GM21360 (cell line): ENCODE measurements around the gene KRTAP5-9.
"Not testable (repeated sequence)": the region's sequence is repeated elsewhere in the genome, so short reads cannot be mapped to it uniquely, and the experiment has no call there.

Source experiments
- ATAC-seq: cut with Tn5 transposase; IDR thresholded peaks from one replicate; pipeline ENCODE4 v1.9.1; 2021; ENCODE audit warnings: mild to moderate bottlenecking, moderate library complexity; ENCODE audit not compliant: unreplicated experiment

Gene KRTAP5-9

DNA sequence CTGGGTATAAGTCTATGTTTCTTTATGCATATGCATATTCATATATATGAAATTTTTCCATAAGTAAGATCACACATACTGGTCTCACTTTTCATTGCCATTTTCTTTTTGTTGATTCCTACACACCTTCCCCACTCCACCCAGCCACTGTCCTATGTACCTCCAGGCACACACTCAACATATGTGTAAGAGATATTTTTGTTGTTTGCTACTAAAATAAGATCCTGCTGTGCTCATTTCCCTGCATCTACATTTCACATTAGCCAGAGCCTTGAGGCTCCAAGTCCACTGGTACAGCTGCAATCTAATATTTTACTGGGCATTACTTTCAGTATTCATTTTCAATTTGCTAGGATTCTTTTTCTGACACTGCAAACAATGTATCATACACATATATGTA lies 9.0 kb downstream of the KRTAP5-9 start:
- no peak for ATAC-seq

DNA sequence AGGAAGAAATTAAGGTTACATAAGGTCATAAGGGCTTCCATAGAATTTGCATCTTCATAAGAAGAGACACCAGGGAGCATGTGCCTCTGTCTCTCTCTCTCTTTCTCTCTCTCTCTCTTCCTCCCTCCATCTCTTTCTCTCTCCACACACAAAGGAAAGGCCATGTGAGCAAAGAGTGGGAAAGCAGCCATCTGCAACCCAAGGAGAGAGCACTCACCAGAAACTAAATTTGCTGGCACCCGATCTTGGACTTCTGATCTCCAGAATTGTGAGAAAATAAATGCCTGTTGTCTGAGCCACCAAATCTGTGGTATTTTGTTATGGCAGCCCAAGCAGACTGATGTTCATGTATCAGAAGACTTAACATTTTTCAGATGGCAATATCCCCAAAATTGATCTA lies 10.8 kb downstream of the KRTAP5-9 start:
- ATAC-seq, result no peak

DNA sequence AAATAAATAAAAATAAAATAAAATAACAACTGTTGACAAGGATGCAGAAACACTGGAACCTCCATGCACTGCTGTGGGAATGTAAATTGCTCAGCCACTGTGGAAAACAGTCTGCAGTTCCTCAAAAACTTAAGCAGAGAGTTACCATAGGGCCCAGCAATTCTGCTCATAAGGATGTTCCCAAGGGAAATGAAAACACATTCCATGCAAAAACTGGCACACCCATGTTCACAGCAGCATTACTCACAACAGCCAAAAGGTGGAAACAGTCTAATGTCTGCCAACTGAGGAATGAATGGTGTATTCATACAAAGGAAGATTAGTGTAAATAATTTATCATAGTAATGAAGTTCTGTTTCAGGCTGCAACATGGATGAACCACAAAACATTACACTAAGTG lies 13.9 kb downstream of the KRTAP5-9 start:
- no peak for ATAC-seq

DNA sequence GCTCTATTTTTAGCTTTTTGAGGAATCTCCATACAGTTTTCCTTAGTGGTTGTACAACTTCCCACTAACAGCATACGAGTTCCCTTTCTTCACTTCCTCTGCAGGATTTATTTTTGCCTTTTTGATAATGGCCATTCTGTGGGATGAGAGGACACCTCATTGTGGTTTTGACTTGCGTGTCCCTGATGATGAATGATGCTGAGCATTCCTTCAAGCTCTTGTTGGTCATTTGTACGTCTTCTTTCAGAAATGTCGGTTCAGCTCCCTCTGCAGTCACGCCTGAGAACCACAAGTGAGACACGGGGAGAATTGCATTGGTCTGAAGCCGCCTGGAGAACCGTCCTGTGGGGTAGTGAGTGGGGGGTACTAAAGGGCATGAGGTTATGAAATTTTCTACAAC lies 15.2 kb downstream of the KRTAP5-9 start:
- no peak for ATAC-seq

DNA sequence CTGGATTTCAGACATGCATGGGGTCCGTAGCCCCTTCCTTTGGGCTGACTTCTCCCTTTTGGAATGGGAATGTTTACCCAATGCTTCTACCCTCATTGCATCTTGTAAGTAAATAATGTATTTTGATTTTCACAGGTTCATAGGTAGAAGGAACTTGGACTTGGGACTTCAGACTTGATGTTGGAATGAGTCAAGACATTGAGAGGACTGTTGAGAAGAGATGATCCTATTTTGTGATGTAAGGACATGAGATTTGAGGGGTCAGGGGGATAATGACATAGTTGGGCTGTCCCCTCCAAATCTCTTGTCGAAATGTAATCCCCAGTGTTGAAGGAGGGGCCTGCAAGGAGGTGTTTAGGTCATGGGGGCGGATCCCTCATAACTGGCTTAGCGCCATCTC lies 16.2 kb downstream of the KRTAP5-9 start:
- ATAC-seq, result no peak

DNA sequence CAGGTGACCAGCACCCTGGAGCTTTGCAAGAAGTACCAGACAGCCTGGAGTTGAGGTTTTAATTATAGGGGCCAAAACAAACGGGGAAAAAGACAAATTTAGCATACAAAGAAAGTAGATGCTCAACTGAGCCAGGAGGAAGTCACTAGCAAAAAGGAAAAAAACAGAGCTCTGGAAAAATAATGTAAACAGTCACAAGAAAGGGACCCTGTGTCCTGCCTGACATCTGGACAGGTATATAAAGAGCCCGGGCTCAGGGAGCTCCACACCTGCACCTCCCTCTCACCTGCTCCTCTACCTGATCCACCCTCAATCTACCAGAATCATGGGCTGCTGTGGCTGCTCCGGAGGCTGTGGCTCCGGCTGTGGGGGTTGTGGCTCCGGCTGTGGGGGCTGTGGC lies 17.0 kb downstream of the KRTAP5-9 start, which contains the start of gene KRTAP5-10:
Gene KRTAP5-10, plus strand, starts transcription at position 301 of the 400 bp plus-strand sequence. Its CDS starts 25 bp downstream, at position 326.
- no peak for ATAC-seq

DNA sequence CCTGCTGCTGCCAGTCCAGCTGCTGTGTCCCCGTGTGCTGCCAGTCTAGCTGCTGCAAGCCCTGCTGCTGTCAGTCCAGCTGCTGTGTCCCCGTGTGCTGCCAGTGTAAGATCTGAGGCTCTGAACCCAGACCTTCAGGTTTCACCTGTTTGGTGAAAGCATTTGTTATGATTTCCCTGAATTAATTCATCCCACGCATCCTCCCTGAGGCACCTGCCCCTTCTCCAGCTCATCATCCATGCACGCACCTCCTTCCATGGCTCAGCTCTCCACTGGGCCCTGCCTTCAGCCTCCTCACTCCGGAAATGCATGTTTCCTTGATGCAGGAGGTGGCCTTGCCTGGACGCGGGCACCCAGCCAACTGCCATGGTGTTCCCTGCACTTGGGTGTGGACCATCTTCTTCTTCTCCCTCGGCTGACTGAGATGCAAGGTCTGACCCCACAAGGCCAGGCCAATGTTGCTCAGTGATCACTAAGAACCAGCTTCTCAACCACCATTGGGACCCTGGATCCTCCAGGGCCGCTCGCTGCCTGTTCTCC lies 17.9 kb downstream of the KRTAP5-9 start:
- no peak for ATAC-seq

DNA sequence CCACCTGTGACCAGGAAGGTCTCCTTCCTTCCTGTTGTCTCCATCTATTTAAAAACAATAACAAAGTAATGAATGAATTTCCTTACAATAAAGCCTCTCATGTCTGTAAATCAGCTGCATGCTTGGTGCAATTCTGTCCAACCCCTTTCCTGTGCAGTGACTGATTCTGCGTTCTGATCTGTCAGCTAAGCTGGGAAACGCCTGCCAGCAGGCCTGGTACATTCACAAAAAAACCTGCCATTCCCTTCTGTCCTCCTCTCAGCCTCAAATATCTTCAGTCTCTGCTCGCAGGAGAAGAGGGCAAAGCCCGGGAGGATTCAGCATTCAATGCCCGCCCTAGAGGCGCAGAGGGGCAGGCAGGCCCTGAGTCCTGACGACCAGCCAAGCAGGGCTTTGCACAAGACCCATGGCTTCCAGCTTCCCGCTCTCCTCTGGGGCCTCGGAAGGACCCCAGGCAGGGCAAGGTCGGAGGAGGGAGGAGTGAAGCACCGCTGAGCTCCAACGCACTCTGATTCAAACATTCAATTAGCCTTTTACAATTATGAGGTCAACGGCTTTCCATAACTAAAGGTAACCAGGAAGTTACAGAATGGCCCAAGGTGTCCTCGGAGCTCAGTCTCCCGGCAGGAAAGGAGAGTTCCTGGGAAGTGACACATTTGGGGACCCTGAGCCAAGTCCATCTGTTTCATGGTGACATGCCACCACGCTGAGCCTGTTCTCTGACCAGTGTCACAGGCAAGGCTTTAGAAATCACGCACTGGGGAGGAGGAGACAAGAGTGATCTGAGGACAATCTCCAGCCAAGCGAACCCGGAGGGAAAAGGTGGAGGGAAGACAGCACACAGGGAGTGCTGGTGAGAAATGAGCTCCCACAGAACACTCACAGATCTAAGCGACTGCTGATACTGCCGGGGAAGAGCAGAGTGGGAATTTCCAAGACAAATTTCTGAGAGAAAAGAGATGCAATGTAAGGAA lies 18.7 kb downstream of the KRTAP5-9 start:
- ATAC-seq, result not testable (repeated sequence)

DNA sequence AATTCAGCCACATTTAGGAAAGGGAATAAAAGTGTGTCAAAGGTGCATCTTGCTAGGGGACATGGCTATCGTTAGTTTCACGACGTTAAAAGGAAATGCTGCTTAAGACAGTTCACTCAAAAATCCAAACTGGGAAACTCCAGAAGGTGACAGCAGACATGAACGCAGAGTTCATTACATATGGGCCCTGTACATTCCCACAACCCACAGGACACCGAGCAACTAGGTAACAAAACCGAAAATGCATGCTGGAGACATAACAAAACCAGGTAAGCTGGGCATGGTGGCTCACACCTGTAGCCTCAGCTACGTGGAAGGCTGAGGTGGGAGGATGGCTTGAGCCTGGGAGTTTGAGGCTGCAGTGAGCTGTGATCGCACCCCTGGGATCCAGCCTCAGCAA lies 19.4 kb downstream of the KRTAP5-9 start:
- ATAC-seq, result not testable (repeated sequence)

DNA sequence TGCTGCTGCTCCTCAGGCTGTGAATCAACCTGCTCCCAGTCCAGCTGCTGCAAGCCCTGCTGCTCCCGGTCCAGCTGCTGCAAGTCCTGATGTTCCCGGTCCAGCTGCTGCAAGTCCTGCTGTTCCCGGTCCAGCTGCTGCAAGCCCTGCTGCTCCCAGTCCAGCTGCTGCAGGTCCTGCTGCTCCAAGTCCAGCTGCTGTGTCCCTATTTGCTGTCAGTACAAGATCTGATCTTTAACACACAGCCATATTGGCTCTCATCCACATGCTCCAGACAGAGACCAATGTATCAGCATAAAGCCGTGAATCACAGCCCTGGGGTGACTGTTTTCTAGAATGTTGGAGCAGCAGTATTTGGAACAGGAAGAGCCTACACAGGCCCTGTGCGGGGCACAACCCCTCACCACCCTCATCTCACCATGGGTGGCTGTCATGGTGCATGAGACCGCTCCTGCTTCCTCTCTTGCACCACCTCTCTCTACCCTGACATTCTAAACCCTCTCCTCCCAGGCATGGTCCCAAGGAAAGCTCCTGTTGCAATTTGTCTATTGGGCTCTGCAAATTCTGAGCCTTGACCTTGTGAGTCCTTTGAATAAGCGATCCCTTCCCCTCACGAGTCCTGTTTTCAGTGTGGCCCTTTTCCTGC lies 20.6 kb downstream of the KRTAP5-9 start:
- no peak for ATAC-seq

DNA sequence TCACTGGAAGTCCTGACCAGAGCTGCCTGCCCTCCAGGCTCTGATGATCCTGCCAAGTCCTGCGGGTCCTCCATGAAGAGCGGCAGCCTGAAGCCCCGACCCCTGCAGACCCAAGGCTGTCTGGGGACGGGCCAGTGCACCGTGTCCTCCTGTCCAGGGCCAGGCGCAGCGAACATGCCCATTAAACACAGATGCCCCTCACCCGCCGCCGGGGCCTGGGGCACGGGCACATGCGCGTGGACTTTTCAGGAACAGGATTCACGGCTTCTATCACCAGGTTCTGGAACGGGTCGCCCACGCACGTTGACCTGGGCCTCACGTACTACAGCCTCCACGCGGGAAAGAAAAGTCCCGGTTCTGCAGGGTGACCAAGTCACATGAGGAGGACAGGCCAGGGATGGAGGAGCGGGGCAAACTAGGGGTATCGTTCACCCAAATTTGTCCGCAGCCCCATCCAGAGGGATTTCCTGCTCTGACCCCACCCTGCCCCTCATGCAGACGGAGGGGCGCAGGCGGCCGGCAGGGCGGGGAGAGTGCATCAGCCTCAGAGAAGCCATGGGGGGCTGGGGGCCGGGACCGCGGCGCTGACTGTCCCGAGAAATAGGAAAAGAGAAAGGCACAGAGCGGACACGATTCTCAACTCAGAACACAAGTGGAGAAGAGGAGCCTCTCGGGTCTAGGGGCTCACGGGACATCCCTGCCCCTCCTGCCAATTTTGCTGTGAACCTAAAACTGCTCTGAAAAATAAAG lies 23.1 kb downstream of the KRTAP5-9 start:
- not testable (repeated sequence) for ATAC-seq

DNA sequence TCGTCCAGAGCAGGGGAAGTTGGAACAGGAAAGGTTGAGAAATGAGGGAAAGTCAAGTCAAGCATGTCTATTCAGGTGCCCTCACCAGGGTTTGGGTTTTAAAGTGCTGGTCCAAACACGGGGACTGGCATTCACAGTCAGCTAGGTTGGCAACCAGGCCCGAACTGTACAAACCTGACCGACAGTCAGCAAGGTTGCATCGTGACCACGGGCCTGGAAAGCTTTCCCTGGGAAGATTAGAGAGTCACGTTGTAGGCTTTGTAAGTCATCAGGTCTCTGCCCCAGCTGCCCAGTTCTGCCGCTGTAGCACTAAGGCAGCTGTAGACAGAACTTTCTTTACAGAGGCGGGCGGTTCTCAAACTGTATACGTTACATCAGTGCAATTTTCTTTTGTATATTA lies 24.6 kb downstream of the KRTAP5-9 start:
- ATAC-seq, result no peak

DNA sequence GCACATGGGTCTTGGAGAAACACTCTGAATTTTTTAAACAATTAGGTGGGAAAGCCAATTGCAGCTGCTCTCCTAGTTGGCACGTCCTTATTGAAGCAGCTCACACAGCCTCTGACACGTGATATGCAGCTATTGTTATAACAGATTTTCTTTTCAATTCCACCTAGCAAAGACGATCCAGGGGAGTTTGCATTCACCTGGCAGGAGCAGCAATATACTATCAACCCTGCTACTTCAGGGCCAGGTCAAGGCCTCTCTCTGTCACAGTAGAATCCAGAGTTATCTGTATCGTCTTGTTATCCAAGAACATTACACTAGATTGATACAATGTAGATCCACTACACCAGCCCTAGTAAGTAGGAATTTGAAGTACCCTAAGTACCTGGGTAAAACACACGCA lies 26.2 kb downstream of the KRTAP5-9 start:
- ATAC-seq, result no peak

DNA sequence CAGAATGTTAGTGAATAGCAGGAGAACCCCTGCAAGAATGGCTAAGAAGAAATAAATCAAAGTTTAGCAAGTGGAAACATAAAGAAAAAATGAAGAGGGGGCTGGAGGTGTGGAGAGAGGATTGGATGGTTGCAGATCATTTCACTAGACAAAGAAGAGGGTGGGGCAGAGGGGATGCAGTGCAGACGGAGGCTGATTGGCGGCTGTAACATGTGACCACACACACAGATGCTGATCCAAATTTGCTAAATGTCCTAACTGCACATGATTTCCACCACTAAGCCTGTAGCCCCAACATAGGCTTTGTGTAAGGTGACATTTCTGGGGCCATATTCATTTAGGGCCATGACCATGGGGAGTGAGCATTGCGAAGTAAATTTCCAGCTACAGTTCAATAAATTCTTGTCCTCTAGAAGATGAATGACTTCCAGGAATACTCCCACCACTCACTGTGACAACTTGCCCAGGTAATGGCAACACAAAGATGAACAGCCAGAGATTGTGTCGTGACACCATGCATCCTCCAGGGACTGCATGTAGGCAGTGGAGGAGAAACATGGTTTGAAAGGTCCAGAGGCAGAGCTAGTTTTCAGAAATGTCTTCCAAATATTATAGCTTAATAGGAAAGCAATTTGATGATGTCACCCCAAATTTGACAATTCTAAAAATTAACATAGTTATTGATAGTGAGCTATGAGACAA lies 27.7 kb downstream of the KRTAP5-9 start:
- no peak for ATAC-seq

DNA sequence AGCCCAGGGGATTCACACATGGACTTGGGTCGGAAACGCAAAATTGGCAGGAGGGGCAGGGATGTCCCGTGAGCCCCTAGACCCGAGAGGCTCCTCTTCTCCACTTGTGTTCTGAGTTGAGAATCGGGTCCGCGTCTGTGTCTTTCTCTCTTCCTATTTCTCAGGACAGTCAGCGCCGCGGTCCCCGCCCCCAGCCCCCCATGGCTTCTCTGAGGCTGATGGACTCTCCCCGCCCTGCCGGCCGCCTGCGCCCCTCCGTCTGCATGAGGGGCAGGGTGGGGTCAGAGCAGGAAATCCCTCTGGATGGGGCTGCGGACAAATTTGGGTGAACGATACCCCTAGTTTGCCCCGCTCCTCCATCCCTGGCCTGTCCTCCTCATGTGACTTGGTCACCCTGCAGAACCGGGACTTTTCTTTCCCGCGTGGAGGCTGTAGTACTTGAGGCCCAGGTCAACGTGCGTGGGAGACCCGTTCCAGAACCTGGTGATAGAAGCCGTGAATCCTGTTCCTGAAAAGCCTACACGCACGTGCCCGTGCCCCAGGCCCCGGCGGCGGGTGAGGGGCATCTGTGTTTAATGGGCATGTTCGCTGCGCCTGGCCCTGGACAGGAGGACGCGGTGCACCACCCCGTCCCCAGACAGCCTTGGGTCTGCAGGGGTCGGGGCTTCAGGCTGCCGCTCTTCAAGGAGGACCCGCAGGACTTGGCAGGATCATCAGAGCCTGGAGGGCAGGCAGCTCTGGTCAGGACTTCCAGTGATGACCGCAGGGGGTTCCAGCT lies 28.7 kb downstream of the KRTAP5-9 start:
- not testable (repeated sequence) for ATAC-seq

DNA sequence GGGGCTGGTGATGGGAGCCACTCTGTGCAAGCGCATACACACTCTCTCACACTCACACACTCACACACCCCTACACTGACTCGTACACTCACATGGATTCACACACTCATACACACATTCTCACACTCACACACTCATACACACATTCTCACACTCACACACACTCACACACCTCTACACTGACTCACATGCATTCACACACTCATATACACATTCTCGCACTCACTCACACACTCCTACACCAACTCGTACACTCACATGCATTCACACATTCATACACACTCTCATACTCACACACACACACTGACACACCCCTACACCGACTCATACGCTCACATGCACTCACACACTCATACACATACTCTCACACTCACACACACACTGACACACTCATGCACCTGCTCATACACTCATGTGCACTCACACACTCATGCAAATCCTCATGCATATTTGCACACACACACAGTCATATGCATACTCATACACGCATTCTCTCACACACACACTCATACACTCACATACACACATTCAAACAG lies 29.3 kb downstream of the KRTAP5-9 start:
- no peak for ATAC-seq

DNA sequence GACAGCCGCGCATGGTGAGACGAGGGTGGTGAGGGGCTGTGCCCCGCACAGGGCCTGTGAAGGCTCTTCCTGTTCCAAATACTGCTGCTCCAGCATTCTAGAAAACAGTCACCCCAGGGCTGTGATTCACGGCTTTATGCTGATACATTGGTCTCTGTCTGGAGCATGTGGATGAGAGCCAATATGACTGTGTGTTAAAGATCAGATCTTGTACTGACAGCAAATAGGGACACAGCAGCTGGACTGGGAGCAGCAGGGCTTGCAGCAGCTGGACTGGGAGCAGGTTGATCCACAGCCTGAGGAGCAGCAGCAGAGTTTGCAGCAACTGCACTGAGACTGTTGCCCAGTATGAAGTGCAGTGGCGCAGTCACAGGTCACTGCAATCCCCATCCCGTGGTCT lies 31.3 kb downstream of the KRTAP5-9 start:
- not testable (repeated sequence) for ATAC-seq

DNA sequence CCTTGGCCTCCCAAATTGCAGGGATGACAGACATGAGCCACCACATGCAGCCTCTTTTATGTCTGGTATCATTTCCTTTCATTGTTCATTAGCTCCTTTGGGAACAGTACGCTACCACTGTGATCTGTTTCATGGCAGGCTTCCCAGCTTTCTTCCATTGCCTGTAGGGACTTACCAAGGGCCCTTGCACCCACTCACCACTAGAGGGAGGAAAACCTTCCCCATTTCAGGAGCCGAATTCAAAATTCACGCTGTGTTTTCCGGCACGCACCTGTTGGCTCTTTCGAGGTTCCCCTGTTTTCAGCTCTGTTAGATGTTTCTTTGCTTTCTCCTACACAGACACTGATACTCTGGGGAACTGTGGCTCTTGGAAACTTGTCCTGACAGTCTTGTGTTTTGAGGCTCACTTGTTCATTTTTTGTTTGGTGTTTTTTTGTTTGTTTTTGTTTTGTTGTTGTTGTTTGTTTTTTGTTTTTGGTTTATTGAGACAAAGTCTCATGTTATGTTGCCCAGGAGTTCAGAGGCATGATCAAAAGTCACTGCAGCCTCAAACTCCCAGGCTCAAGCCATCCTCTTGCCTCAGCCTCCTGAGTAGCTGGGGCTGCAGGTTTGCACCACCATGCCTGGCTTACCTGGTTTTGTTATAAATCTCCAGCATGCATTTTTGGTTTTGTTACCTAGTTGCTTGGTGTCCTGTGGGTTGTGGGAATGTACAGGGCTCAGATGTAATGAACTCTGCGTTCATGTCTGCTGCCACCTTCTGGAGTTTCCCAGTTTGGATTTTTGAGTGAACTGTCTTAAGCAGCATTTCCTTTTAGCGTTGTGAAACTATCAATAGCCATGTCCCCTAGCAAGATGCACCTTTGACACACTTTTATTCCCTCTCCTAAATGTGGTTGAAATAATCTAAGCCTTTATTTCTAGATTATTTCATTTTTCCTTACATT lies 32.1 kb downstream of the KRTAP5-9 start:
- ATAC-seq, result no peak
